Pancreas (tissue), 10 donors: ENCODE measurements around the gene UBL5. TPM values are rescaled to one million over a fixed set of nuclear protein-coding genes. Genes with fewer than 3 reads are reported as not detected.

Experiments used
- ATAC-seq, 4 donors: fragments of 200-7000 bp; cut with Tn5 transposase; one replicate each; pipeline versions ENCODE4 v1.8.0 to v1.9.1; 2020; ENCODE audit warnings: mild to moderate bottlenecking in 4 of 4, moderate library complexity in 4 of 4
- DNase-seq, 6 donors: peaks; one replicate each; pipeline ENCODE4 v3.0.0-alpha.2; 2020
- FAIRE-seq: peaks from 2 replicates; lab custom pipeline; 2012; peaks lifted over from hg19 to GRCh38; lab: Jason Lieb, UNC
- H3K27ac ChIP-seq, 4 donors: fragments of 200-600 bp; sonication (generic); 1 replicate in 3 of 4; 2 replicates in 1 of 4; pipeline versions ENCODE4 v1.5.0 to v1.8.0; 2020
- H3K27me3 ChIP-seq, 4 donors: fragments of 200-600 bp; one replicate each; pipeline ENCODE4 v1.8.0; 2021
- H3K36me3 ChIP-seq, 3 donors: fragments of 200-600 bp; sonication (generic) in 1 of 3; one replicate each; pipeline versions ENCODE4 v1.5.0 to v1.8.0; 2020 to 2021
- H3K4me1 ChIP-seq, 3 donors: fragments of 200-600 bp; one replicate each; pipeline ENCODE4 v1.8.0; 2021
- H3K4me3 ChIP-seq, 4 donors: fragments of 200-600 bp; sonication (generic) in 2 of 4; one replicate each; pipeline versions ENCODE4 v1.5.0 to v1.8.0; 2020 to 2021
- H3K9me3 ChIP-seq, 4 donors: fragments of 200-600 bp; one replicate each; pipeline ENCODE4 v1.8.0; 2021
- WGBS, 2 donors: extraction: QIAGEN DNeasy Blood & Tissue Kit; methylation state at CpG; one replicate each; pipeline ENCODE4 v1.1.7; 2013; 5-methylcytosine and 5-hydroxymethylcytosine counted together
- intact Hi-C, 3 donors: fragments of 100-400 bp; cut with DNase I; formaldehyde crosslinking; loops; one replicate each; pipeline versions ENCODE4 v1.11.1 to v1.14.2; 2022
- polyA plus RNA-seq, 2 donors: library from polyadenylated mRNA; stranded (reverse); fragments of 200-250 nt; gene quantifications; one replicate each; pipeline ENCODE4 v1.2.3, GENCODE V29; 2013
- total RNA-seq, 6 donors: library from RNA; stranded (reverse); fragmentation: NEBNext Ultra II Directional in 4 of 6; extraction: Animal tissue kit (Norgen Biotek cat#: 25700) in 4 of 6; gene quantifications; one replicate each; pipeline versions ENCODE4 v1.2.1 to v1.2.4, GENCODE V29; 2021 to 2023
- TF ChIP-seq, protein P1 (sequence below), 4 donors: fragments of 200-600 bp; sonication (generic) in 3 of 4; IDR thresholded peaks; one replicate each; pipeline versions ENCODE4 v1.5.0 to v1.8.0; 2021; ENCODE audit warnings: antibody characterized with exemption in 4 of 4
- donor health status: healthy with polysubstance abuse.
- donor health status: DM: no; HTN: no; CAD: no; lungs with moderate emphysema.
- donor health status: DM: no; HTN: no; CAD: no.
- donor health status: control.
- donor health status: control.
- donor health status: Bipolar disorder and iron deficiency.
- donor health status: DM: yes; HTN: yes; CAD: no.
- donor health status: DM: no; HTN: no; CAD: no.
- donor health status: DM: no; HTN: no; CAD: no.
- donor health status: DM: yes; HTN: yes; CAD: no.

Gene UBL5
- total and polyA plus RNA-seq, 8 donors, result 57.5 to 440 (median 102) TPM

DNA sequence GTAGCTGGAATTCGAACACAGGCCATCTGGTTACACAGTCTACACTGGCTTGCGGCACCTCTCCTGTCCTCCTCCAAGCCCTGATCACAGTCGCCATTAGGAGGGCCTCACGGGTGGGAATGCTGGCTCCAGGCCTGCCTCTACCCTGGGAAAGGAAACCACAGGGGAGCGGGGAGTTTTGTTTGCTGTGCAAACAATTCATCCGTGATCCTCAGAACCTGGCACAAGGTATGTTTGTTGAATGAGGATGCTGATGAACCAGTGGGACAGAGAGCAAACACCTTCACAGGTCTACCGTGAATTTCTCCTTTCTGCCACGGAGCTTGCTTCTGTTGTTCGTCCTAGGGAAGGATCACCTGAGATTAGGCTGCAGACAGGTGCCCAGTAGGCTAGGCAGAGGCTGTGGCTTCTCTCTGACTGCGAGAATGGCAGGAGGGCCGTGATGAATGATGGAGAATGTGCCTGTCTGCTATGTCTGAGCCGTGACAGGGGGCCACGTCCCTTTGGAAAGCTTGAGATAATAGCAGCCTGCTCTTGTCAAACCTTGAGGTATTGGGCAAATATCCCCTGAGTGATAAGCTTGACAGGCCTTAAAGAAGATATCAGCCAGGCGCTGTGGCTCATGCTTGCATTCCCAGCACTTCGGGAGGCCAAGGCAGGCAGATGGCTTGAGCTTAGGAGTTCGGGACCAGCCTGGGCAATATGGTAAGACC lies 44.1 kb downstream of the UBL5 start:
- Histone ChIP-seq H3K4me3 (no peak overlapping the region), H3K27ac (no peak overlapping the region), H3K27me3 (no peaks in the 10 kb centered on the region), H3K9me3 (no peaks in the 10 kb centered on the region), H3K4me1 (no peaks in the 10 kb centered on the region), H3K36me3 (no peaks in the 10 kb centered on the region)
- WGBS, 2 donors, result 25 to 30% methylated on average over 16 of the region's 16 CpGs
- DNase-seq (no peak), ATAC-seq (peak in 2 of 4 donors; percentile 60 to 66), FAIRE-seq (no peak)
- intact Hi-C loops, result no loop called here
- TF ChIP-seq, protein P1, sequence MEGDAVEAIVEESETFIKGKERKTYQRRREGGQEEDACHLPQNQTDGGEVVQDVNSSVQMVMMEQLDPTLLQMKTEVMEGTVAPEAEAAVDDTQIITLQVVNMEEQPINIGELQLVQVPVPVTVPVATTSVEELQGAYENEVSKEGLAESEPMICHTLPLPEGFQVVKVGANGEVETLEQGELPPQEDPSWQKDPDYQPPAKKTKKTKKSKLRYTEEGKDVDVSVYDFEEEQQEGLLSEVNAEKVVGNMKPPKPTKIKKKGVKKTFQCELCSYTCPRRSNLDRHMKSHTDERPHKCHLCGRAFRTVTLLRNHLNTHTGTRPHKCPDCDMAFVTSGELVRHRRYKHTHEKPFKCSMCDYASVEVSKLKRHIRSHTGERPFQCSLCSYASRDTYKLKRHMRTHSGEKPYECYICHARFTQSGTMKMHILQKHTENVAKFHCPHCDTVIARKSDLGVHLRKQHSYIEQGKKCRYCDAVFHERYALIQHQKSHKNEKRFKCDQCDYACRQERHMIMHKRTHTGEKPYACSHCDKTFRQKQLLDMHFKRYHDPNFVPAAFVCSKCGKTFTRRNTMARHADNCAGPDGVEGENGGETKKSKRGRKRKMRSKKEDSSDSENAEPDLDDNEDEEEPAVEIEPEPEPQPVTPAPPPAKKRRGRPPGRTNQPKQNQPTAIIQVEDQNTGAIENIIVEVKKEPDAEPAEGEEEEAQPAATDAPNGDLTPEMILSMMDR (IDR thresholded peaks at IDR 0.05), result no peak

DNA sequence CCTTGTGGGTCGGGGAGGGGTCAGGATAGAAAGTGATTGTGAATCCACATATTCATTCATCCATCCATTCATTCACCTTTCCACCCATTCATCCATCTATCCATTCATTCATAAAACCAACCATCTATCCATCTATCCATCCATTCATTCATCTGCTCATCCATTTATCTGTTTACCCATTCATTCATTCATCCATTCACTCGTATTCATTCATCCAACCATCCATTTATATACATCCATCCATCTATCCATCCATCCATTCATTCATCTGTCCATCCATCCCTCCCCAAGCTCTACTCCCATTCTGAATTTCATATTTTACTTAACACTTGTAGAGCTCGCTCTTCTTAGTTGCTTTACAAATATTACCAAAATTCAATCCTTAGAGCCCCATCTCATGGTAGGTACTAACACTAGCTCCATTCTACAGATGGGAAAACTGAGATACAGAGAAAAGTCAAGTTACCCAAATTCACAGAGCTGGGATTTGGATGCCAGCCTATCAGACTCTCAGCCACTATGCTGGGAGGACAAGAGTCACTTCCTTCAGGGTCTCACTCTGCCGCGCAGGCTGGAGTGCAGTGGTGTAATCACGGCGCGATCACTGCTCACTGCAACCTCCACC lies 45.0 kb downstream of the UBL5 start:
- no peak overlapping the region for H3K27ac ChIP-seq
- FAIRE-seq (no peak), ATAC-seq (no peak), DNase-seq (no peak)
- no peaks in the 10 kb centered on the region for H3K9me3 ChIP-seq
- H3K4me3 ChIP-seq, result no peak overlapping the region
- 89 to 93% methylated on average over 8 of the region's 8 CpGs for WGBS, 2 donors
- H3K36me3 ChIP-seq, result no peaks in the 10 kb centered on the region
- H3K4me1 ChIP-seq, result no peaks in the 10 kb centered on the region
- intact Hi-C loops, result no loop called here
- TF ChIP-seq, protein P1 (IDR thresholded peaks at IDR 0.05), result no peak
- no peaks in the 10 kb centered on the region for H3K27me3 ChIP-seq

DNA sequence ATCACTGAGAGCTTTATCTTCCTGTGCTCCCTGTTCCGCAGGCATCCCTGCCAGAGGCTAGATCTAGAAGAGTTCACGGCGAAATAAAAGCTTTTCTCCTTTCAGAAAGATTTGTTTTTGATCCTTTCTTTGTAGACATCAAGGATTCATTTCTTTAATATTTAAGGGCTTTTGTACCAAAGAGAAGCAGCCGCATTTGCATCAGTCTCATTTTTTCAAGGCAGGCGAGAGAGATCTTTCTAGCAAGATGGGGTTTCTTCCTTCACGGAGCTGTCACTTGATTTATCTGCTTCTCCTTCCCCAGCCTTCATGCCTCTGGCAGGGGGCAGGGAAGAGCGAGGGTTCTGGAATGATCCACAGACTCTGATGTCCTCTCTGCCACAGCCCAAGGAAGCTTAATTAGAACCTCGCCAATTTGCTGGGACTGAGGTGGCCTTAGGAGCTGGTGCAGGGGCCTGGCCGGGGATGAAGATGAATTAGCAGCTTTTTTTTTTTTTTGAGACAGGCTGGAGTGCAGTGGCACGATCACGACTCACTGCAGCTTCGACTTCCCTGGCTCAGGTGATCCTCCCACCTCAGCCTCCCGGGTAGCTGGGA lies 47.4 kb downstream of the UBL5 start:
- TF ChIP-seq, protein P1 (IDR thresholded peaks at IDR 0.05), result no peak
- Histone ChIP-seq H3K27ac (no peak overlapping the region), H3K4me1 (no peaks in the 10 kb centered on the region), H3K9me3 (no peaks in the 10 kb centered on the region), H3K36me3 (no peaks in the 10 kb centered on the region), H3K27me3 (no peaks in the 10 kb centered on the region), H3K4me3 (no peak overlapping the region)
- DNase-seq, result no peak
- intact Hi-C loops, result no loop called here
- 71 to 75% methylated on average over 11 to 13 of the region's 13 CpGs for WGBS, 2 donors
- ATAC-seq, result no peak
- FAIRE-seq, result no peak

DNA sequence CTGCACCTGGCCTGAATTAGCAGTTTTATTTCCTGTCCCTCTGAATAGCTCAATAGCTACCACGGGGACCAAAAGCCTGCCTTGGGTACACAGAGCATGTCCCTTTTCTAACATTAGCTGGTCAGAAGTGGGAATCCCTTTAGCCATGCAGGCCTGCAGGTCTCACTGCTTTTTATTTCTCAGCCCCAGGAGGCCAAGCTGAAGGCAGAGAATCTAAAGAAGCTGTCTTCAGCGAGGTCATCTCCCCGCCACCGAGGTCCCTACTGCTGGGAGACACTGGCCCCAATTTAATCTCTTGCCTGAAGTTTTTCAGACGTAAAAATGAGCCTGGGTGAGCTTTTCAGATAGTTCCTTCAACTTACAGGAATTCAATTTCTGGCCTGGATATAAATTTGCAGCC lies 48.1 kb downstream of the UBL5 start:
- Histone ChIP-seq H3K4me1 (no peaks in the 10 kb centered on the region), H3K27me3 (no peaks in the 10 kb centered on the region), H3K36me3 (no peaks in the 10 kb centered on the region), H3K9me3 (no peaks in the 10 kb centered on the region), H3K4me3 (no peak overlapping the region), H3K27ac (no peak overlapping the region)
- FAIRE-seq (no peak), DNase-seq (no peak), ATAC-seq (no peak)
- TF ChIP-seq, protein P1 (IDR thresholded peaks at IDR 0.05), result no peak
- intact Hi-C loops, result no loop called here
- 70 to 76% methylated on average over 5 of the region's 5 CpGs for WGBS, 2 donors
